HepG2 (cell line): ENCODE measurements around the gene CA11. TPM values are rescaled to one million over a fixed set of nuclear protein-coding genes. Genes with fewer than 3 reads are reported as not detected.

Experiments used
- EP300 ChIP-seq, 3 experiments: sonication (generic) in 1 of 3; formaldehyde crosslinking in 1 of 3; IDR thresholded peaks; 2 replicates each; pipeline versions ENCODE4 v1.5.1 to v1.6.1; 2011 to 2020; ENCODE audit warnings: low read depth in 2 of 3, low read length in 2 of 3, borderline replicate concordance in 1 of 3, improper control_type of control experiment in 1 of 3, mild to moderate bottlenecking in 1 of 3, missing genetic modification reagents in 1 of 3, moderate library complexity in 1 of 3
- ESRRA ChIP-seq: sonication (generic); formaldehyde crosslinking; IDR thresholded peaks from 2 replicates; pipeline ENCODE4 v1.5.1; 2020; ENCODE audit warnings: mild to moderate bottlenecking, low read depth, missing genetic modification reagents
- NR3C1 ChIP-seq: sonication (generic); formaldehyde crosslinking; IDR thresholded peaks from 2 replicates; pipeline ENCODE4 v1.4.0; 2020; ENCODE audit warnings: missing genetic modification reagents
- ZNF317 ChIP-seq: sonication (generic); formaldehyde crosslinking; IDR thresholded peaks from 2 replicates; pipeline ENCODE4 v1.5.0; 2020; ENCODE audit warnings: mild to moderate bottlenecking, missing genetic modification reagents
- ZNF543 ChIP-seq: sonication (generic); formaldehyde crosslinking; IDR thresholded peaks from 2 replicates; pipeline ENCODE4 v1.4.0; 2020; ENCODE audit warnings: mild to moderate bottlenecking, missing genetic modification reagents
- ZNF850 ChIP-seq: sonication (generic); formaldehyde crosslinking; conservative IDR thresholded peaks from 2 replicates; pipeline ENCODE4 v1.9.0; 2021; ENCODE audit warnings: mild to moderate bottlenecking, missing genetic modification reagents
- polyA plus RNA-seq, 8 experiments: library from polyadenylated mRNA; depleted of rRNA in 3 of 8; stranded (reverse) in 7 of 8; unstranded in 1 of 8; fragments of >200 nt; fragmentation: Illumina TruSeq in 4 of 8; extraction: Trizol in 4 of 8; gene quantifications; 2 replicates each; pipeline versions ENCODE4 v1.2.1 to v1.2.3, GENCODE V29; 2011 to 2016; ENCODE audit warnings: low read depth in 4 of 8, missing spikeins in 1 of 8, mixed read lengths in 1 of 8; ENCODE audit not compliant: insufficient read depth in 1 of 8
- total RNA-seq, 5 experiments: library from RNA; depleted of rRNA; stranded (reverse); fragments of >200 nt; fragmentation: Illumina TruSeq; extraction: Trizol; gene quantifications; 2 replicates each; pipeline ENCODE4 v1.2.3, GENCODE V29; 2016; ENCODE audit warnings: low read depth in 1 of 5
- TF ChIP-seq, protein P1 (sequence below): sonication (generic); formaldehyde crosslinking; IDR thresholded peaks from 2 replicates; pipeline ENCODE4 v1.4.0; 2020; ENCODE audit warnings: missing genetic modification reagents
- TF ChIP-seq, protein P2 (sequence below): sonication (generic); formaldehyde crosslinking; IDR thresholded peaks from 2 replicates; pipeline ENCODE4 v1.4.0; 2020; ENCODE audit warnings: missing genetic modification reagents, mild to moderate bottlenecking, borderline replicate concordance
- TF ChIP-seq, protein P3 (sequence below): sonication (generic); formaldehyde crosslinking; IDR thresholded peaks from 2 replicates; pipeline ENCODE4 v1.5.0; 2020; ENCODE audit warnings: missing genetic modification reagents
- TF ChIP-seq, protein P4 (sequence below): sonication (generic); formaldehyde crosslinking; IDR thresholded peaks from 2 replicates; pipeline ENCODE4 v1.4.0; 2020; ENCODE audit warnings: missing genetic modification reagents, mild to moderate bottlenecking, borderline replicate concordance
- TF ChIP-seq, protein P5 (sequence below): sonication (generic); formaldehyde crosslinking; conservative IDR thresholded peaks from 2 replicates; pipeline ENCODE4 v1.8.0; 2022; ENCODE audit warnings: low read depth, missing genetic modification reagents

The CA11 gene
- total and polyA plus RNA-seq, 2 of the 13 experiments (the other 11 are each of a cell fraction or from before 2014, with no cell fraction given), result 0.41 to 0.58 TPM

DNA sequence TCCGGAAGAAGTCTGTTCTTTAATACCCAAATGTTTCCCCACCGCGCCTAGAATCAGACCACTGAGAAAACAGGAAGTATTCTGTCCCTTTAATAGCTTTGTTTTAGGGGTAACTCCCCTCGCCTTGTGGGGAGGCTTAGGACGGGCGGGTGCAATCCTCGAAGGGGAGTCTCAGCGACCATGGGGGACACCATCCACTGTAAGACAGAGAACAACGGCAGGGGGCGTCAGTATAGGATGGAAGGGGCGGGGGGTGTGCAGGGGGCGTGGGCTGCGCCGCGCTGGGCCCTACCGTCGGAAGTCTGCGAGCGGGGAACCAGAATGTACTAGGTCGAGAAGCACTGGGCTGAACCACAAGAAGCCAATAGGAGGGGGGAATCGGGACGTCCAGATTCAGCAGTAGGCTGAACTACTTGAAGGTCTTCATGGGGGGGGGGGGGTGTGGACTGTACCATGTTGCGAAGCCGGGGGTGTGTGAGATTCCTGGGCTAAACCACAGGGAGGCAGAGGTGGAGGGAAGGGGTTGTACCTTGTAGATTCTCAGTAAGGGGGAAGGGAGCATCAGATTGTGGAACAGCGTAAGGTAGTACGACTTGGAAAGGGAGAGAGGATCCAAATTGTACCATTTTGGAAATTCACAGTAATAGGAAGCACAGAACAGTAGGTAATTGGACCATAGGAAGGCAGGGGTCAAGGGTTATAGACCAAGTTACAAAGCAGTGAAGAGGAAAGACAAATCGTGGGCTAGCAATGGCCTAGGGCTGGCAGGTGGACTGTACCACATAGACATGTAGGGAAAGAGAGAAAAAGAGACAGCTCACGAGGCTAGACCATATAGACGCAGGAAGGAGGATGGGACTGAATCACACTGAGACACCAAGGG, 7.8 kb downstream of the CA11 start (continued):
- TF ChIP-seq, protein P1, sequence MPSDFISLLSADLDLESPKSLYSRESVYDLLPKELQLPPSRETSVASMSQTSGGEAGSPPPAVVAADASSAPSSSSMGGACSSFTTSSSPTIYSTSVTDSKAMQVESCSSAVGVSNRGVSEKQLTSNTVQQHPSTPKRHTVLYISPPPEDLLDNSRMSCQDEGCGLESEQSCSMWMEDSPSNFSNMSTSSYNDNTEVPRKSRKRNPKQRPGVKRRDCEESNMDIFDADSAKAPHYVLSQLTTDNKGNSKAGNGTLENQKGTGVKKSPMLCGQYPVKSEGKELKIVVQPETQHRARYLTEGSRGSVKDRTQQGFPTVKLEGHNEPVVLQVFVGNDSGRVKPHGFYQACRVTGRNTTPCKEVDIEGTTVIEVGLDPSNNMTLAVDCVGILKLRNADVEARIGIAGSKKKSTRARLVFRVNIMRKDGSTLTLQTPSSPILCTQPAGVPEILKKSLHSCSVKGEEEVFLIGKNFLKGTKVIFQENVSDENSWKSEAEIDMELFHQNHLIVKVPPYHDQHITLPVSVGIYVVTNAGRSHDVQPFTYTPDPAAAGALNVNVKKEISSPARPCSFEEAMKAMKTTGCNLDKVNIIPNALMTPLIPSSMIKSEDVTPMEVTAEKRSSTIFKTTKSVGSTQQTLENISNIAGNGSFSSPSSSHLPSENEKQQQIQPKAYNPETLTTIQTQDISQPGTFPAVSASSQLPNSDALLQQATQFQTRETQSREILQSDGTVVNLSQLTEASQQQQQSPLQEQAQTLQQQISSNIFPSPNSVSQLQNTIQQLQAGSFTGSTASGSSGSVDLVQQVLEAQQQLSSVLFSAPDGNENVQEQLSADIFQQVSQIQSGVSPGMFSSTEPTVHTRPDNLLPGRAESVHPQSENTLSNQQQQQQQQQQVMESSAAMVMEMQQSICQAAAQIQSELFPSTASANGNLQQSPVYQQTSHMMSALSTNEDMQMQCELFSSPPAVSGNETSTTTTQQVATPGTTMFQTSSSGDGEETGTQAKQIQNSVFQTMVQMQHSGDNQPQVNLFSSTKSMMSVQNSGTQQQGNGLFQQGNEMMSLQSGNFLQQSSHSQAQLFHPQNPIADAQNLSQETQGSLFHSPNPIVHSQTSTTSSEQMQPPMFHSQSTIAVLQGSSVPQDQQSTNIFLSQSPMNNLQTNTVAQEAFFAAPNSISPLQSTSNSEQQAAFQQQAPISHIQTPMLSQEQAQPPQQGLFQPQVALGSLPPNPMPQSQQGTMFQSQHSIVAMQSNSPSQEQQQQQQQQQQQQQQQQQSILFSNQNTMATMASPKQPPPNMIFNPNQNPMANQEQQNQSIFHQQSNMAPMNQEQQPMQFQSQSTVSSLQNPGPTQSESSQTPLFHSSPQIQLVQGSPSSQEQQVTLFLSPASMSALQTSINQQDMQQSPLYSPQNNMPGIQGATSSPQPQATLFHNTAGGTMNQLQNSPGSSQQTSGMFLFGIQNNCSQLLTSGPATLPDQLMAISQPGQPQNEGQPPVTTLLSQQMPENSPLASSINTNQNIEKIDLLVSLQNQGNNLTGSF, result no peak
- TF ChIP-seq ZNF543 (CRISPR knock-in tag) (no peak), ESRRA (no peak), ZNF317 (0 out of 2 replicates have a peak, but pooled peaks have one; percentile 0), EP300 (IDR thresholded peaks at IDR 0.05; ENCODE audit: low read depth in 2 of 2, low read length in 2 of 2) (no peak), EP300 (CRISPR knock-in tag; IDR thresholded peaks at IDR 0.05; ENCODE audit: borderline replicate concordance) (no peak), NR3C1 (CRISPR knock-in tag) (no peak), ZNF850 (0 out of 2 replicates have a peak, but pooled peaks have one; percentile 9)
- TF ChIP-seq, protein P2, sequence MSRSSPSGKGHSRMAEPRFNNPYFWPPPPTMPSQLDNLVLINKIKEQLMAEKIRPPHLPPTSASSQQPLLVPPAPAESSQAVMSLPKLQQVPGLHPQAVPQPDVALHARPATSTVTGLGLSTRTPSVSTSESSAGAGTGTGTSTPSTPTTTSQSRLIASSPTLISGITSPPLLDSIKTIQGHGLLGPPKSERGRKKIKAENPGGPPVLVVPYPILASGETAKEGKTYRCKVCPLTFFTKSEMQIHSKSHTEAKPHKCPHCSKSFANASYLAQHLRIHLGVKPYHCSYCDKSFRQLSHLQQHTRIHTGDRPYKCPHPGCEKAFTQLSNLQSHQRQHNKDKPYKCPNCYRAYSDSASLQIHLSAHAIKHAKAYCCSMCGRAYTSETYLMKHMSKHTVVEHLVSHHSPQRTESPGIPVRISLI (CRISPR knock-in tag), result no peak
- TF ChIP-seq, protein P3, sequence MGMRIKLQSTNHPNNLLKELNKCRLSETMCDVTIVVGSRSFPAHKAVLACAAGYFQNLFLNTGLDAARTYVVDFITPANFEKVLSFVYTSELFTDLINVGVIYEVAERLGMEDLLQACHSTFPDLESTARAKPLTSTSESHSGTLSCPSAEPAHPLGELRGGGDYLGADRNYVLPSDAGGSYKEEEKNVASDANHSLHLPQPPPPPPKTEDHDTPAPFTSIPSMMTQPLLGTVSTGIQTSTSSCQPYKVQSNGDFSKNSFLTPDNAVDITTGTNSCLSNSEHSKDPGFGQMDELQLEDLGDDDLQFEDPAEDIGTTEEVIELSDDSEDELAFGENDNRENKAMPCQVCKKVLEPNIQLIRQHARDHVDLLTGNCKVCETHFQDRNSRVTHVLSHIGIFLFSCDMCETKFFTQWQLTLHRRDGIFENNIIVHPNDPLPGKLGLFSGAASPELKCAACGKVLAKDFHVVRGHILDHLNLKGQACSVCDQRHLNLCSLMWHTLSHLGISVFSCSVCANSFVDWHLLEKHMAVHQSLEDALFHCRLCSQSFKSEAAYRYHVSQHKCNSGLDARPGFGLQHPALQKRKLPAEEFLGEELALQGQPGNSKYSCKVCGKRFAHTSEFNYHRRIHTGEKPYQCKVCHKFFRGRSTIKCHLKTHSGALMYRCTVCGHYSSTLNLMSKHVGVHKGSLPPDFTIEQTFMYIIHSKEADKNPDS (CRISPR knock-in tag), result no peak
- TF ChIP-seq, protein P4, sequence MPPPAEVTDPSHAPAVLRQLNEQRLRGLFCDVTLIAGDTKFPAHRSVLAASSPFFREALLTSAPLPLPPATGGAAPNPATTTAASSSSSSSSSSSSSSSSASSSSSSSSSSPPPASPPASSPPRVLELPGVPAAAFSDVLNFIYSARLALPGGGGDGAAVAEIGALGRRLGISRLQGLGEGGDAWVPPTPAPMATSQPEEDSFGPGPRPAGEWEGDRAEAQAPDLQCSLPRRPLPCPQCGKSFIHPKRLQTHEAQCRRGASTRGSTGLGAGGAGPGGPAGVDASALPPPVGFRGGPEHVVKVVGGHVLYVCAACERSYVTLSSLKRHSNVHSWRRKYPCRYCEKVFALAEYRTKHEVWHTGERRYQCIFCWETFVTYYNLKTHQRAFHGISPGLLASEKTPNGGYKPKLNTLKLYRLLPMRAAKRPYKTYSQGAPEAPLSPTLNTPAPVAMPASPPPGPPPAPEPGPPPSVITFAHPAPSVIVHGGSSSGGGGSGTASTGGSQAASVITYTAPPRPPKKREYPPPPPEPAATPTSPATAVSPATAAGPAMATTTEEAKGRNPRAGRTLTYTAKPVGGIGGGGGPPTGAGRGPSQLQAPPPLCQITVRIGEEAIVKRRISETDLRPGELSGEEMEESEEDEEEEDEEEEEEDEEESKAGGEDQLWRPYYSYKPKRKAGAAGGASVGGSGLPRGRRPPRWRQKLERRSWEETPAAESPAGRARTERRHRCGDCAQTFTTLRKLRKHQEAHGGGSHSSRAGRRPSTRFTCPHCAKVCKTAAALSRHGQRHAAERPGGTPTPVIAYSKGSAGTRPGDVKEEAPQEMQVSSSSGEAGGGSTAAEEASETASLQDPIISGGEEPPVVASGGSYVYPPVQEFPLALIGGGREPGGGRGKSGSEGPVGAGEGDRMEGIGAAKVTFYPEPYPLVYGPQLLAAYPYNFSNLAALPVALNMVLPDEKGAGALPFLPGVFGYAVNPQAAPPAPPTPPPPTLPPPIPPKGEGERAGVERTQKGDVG (CRISPR knock-in tag), result no peak
- TF ChIP-seq, protein P5, sequence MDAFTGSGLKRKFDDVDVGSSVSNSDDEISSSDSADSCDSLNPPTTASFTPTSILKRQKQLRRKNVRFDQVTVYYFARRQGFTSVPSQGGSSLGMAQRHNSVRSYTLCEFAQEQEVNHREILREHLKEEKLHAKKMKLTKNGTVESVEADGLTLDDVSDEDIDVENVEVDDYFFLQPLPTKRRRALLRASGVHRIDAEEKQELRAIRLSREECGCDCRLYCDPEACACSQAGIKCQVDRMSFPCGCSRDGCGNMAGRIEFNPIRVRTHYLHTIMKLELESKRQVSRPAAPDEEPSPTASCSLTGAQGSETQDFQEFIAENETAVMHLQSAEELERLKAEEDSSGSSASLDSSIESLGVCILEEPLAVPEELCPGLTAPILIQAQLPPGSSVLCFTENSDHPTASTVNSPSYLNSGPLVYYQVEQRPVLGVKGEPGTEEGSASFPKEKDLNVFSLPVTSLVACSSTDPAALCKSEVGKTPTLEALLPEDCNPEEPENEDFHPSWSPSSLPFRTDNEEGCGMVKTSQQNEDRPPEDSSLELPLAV (CRISPR knock-in tag), result no peak
